Rectal smooth muscle tissue (tissue), 1 donor: Measurements from ENCODE around the gene CAPS.
"Not testable (repeated sequence)": the region's sequence is repeated elsewhere in the genome, so short reads cannot be mapped to it uniquely, and the experiment has no call there.

Experiments
- H3K27ac ChIP-seq: one replicate; pipeline ENCODE4 v1.7.0; 2013; ENCODE audit warnings: low read depth, low read length, inconsistent platforms
- H3K27me3 ChIP-seq: one replicate; pipeline ENCODE4 v1.7.0; 2013; ENCODE audit warnings: low read length; ENCODE audit not compliant: control insufficient read depth, insufficient read depth
- H3K36me3 ChIP-seq: one replicate; pipeline ENCODE4 v1.7.0; 2013; ENCODE audit warnings: low read length; ENCODE audit not compliant: control insufficient read depth, insufficient read depth
- H3K4me1 ChIP-seq: one replicate; pipeline ENCODE4 v1.7.0; 2013; ENCODE audit warnings: low read length; ENCODE audit not compliant: control insufficient read depth, insufficient read depth
- H3K4me3 ChIP-seq: one replicate; pipeline ENCODE4 v1.7.0; 2013; ENCODE audit warnings: low read length
- H3K9ac ChIP-seq: one replicate; pipeline ENCODE4 v1.7.0; 2013; ENCODE audit warnings: low read length

Gene CAPS

DNA sequence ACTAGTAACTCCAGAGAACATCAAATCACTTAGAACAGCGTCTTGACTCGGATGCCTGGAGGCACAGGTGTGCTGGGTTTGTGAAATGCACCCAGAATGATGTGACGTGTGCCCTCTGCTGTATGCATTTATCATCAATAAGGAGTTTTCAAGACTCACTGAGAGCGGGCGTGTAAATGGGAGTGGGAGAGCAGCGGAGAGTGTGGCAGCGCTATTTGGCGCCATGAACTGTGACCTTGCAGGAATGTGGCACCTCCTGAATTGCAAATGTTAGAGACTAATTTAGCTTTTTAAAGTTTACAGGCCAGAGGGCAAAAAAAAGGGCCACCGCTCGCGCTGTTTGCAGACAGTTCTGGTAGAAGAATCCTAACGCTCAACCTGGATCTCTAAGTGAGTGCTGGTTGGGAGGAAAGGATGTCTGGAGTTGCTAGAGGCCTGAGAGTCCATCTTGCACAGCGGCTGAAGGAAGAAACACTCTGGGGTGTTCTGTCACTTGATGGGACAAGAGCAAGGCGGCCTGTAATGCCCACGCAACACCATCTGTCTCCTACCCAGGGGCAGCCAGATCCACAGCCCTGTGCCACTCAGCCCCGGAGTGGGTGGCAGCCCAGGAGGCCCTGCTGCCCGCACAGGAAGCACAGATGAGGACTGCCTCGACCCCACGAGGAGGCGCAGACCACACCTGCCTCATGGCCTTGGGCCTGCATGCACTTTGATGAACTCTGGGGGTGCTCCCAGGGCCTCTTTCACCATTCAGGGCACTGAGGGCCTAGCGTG is 44.2 kb downstream of the CAPS start:
- Histone ChIP-seq H3K36me3 (no peaks in the 10 kb centered on the region), H3K27me3 (no peaks in the 10 kb centered on the region), H3K4me3 (no peak overlapping the region), H3K27ac (no peak overlapping the region), H3K4me1 (peaks cover 43% of the 10 kb centered on the region), H3K9ac (no peak overlapping the region)

DNA sequence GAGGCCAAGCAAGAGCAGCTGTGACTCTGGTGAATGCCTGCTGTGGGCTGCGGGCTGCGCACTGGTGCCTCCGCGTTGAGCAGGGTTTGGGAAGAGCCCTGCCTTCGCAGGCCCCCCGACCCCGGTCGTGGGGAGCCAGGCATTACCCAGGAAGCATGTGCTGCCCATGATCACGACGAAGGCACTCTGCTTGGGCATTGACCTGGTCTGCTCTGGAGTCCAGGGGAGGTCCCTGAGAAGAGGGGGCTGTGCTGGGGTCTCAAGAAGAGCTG is 44.7 kb downstream of the CAPS start:
- no peaks in the 10 kb centered on the region for H3K27me3 ChIP-seq
- peaks cover 38% of the 10 kb centered on the region for H3K4me1 ChIP-seq
- no peak overlapping the region for H3K27ac ChIP-seq
- H3K4me3 ChIP-seq = no peak overlapping the region
- no peak overlapping the region for H3K9ac ChIP-seq
- H3K36me3 ChIP-seq = no peaks in the 10 kb centered on the region

DNA sequence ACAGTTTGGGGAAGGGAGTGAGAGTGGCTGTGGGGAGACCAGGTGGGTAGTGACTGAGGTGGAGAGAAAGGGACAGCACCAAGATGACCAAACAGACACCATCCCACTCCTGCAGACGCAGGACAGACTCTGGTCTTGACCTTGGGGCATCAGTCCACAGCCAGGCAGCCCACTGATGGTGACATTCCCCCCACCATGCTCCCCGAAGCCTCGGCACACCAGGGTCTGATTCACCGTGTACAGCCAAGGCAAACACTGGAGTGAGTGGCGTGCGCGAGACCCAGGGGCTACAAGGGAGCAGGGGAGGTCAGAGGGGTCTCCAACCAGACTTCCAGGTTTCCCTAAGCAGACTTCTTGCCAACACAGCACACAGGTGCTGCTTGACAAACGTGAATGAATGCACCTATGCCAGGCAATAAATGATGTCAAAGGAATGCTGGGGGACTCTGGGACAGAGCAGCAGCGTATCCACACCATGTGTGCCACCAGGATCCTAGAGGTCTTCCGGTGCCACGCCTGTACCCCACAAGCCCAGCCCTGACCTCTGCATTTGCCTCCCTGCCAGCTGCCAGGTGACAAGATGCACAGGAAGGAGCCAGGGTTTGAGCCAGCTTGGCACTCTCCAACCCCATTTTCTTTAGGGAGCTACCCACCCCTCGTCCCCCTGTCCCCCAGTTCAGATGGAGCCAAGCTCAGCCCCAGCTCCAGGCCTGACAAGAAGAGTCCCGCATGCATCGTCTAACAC is 45.4 kb downstream of the CAPS start:
- peak overlapping the region; percentile 16 for H3K27ac ChIP-seq
- H3K4me1 ChIP-seq = peaks cover 32% of the 10 kb centered on the region
- no peaks in the 10 kb centered on the region for H3K27me3 ChIP-seq
- H3K4me3 ChIP-seq = no peak overlapping the region
- no peak overlapping the region for H3K9ac ChIP-seq
- H3K36me3 ChIP-seq = no peaks in the 10 kb centered on the region

DNA sequence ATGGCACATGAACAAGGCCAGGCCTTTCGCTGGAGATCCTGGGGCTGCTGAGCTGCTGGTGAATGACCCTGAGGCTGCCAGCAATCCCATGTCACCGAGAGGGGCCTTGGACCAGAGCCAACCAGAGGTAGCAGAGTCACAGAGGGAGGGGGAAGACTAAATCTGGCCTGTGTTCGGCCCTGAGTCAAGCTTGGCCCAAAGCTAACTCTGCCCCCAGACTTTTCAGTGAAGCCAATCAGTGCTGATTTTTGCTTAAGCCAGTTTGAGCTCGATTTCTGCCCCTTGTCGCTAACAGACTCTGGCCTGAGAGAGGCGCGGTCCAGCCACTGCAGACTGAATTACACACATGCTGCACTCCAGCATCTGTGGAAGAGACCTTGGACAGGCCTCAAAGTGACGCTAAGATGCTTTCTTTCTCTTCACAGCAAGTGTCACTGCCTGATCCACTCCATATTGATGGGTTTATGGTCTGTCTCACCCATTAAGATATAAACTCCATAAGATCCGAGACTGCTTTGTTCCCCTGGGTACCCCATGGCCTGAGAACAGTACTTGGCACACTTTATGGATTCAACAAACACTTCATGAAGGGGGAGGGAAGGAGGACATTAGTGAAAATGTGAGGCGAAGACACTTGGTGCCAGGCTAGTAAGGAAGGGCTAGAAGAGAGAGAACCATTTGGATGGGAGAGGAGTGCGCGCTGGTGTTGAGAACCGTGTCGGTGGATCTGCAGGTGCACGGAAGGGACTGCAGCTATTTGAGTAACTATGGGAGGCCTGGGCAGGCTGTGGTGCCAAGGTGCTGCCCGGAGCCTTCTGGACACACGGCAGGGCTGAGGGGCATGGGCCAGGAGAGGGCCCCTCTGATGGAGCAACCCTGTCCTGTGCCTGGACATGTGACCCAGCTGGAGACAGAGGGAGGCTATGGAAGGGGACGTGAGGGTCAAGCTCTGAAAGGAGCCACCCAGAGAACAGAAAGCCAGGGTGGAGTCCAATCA is 46.2 kb downstream of the CAPS start:
- no peaks in the 10 kb centered on the region for H3K27me3 ChIP-seq
- H3K27ac ChIP-seq = peak overlapping the region; percentile 58
- H3K36me3 ChIP-seq = no peaks in the 10 kb centered on the region
- H3K9ac ChIP-seq = peak overlapping the region; percentile 28
- no peak overlapping the region for H3K4me3 ChIP-seq
- H3K4me1 ChIP-seq = peaks cover 25% of the 10 kb centered on the region

DNA sequence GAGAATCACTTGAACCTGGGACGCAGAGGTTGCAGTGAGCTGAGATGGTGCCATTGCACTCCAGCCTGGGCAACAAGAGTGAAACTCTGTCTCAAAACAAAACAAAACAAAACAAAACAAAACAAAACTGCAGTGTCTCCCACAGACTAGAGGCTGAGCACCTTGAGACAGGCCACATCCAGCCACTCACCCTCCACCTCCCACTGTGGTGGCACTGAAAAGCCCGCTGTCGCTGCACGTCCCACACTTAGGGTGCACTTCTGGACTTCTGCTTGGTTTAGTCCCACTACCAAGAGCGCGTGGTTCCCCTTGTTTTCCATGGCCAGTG is 47.6 kb downstream of the CAPS start:
- Histone ChIP-seq H3K4me3 (peak overlapping the region; percentile 2), H3K27ac (peak overlapping the region; percentile 62), H3K4me1 (peaks cover 33% of the 10 kb centered on the region)
- H3K36me3 ChIP-seq, H3K9ac ChIP-seq, H3K27me3 ChIP-seq: not testable (repeated sequence)

DNA sequence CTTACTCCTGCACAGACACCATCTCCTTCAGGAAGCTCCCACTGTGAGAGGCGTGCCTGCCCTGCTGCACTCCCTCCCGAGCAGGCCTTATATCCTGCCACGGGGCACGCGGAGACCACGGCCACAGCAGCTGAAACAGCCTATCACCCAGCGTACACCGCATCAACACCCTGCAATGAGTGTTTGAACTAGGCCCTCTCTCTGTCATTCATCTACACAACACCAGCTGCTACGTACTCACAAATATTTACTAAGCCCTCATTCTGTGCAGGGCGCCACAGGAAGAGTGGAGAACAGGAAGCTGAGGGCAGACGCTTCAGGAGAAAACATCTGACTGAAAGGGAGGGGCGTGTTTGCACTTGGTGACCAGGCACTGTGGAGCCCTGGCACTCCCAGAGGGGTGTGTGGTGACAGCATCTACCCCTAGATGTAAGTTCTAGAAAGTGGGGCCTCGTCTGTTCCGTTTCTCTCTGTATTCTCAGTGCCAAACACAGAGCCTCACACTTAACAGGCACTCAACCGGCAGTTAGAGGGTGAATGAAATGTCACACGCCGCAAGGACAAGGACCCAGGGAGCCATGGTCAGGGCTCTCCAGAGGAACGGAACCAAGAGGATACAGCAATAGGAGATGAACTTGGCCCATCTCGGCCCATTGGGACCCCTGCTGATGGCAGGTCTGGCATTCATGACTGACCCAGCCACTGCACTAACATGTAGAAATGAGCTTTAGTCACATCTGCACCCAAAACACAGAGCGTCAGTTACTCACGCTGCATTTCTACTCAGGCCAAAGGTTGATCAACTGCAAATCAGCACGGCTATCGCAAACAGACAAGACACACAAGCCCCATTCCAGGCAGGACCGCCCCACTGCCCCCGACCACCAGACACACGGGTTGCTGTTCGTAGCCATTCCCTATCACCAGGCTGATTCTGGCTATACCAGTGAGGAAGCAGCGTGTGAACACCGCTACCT is 48.2 kb downstream of the CAPS start:
- peaks cover 38% of the 10 kb centered on the region for H3K4me1 ChIP-seq
- no peaks in the 10 kb centered on the region for H3K27me3 ChIP-seq
- H3K36me3 ChIP-seq = peaks cover 2% of the 10 kb centered on the region
- no peak overlapping the region for H3K9ac ChIP-seq
- peak overlapping the region; percentile 62 for H3K27ac ChIP-seq
- H3K4me3 ChIP-seq = peak overlapping the region; percentile 2

DNA sequence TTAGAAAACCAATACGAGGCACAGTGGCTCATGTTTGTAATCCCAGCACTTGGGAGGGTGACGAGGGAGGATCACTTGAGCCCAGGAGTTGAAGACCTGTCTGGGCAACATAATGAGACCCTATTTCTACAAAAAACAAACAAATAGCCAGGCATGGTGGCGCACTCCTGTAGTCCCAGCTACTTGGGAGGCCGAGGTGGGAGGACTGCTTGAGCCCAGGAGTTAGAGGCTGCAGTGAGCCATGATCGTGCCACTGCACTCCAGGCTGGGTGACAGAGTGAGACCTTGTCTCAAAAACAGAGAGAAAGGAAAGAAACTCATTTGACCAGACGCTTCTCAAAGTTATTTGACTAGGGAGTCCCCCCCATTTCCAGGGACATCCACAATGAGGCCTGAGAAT is 49.2 kb downstream of the CAPS start:
- H3K36me3 ChIP-seq, H3K4me3 ChIP-seq, H3K27me3 ChIP-seq, H3K9ac ChIP-seq, H3K27ac ChIP-seq: not testable (repeated sequence)
- peaks cover 47% of the 10 kb centered on the region for H3K4me1 ChIP-seq

DNA sequence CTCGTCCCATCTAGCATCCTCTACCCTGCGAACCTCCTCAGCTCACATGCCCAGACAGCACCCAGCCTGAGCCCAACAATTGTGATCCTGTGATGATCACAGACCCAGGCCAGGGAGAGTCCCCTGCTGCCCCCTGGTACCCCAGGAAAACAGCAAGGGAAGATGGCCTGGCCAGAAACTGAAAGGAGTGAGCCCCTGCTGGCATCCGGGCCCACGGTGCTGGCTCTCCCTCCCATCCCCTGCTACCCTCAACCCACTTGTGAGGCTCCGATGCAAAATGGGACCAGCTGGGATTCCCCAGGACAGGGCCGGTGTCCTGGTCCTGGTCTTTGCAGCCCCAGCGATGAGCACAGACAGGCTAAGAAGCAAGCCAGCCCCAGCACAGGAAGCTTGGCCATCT is 49.8 kb downstream of the CAPS start:
- Histone ChIP-seq H3K27ac (no peak overlapping the region), H3K4me3 (no peak overlapping the region), H3K27me3 (no peaks in the 10 kb centered on the region), H3K9ac (no peak overlapping the region), H3K4me1 (peaks cover 53% of the 10 kb centered on the region), H3K36me3 (peaks cover 2% of the 10 kb centered on the region)

DNA sequence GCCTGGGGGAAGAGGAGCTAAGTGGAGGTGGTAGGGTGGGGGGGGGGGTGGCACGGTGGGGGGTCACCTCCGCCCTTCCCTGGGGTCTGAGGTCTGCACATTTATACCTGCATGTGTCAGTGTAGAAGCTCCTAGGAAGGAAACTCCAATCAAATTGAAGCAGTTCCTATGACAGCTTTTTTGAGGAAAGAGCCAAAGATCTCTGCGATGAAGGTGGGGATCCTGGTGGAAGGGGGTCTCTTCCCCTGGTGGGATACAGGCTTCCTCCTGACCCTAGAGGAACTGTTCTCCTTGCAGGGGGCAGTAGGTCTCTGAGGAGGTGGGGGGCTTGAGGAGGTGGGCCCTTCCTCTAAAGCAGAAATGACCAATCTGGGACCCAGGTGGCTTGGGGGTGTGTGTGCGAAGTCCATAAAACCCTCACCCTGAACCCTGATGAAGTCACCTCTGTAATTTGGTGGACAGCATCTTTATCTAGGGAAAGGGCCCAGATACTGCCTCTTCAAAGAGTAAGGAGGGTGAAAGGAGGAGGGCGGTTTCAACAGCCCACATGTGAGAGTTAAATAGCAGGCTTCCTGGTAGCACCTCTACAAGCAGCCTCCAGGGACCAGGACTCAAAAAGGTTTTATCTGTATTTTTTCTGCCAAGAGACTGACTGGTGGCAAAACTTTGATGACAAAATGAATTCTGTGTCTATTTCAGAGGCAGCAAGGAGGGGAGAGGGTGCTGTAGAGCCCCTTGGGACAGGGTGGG is 50.9 kb downstream of the CAPS start:
- Histone ChIP-seq H3K9ac (no peak overlapping the region), H3K4me3 (no peak overlapping the region), H3K4me1 (peaks cover 53% of the 10 kb centered on the region), H3K27me3 (no peaks in the 10 kb centered on the region), H3K27ac (no peak overlapping the region), H3K36me3 (peaks cover 2% of the 10 kb centered on the region)
